ENCODE data around the gene UCK2. TPM values are rescaled to one million over a fixed set of nuclear protein-coding genes. Genes with fewer than 3 reads are reported as not detected.

The UCK2 gene
- total RNA-seq, 1 donor from 2014 or later: 30.3 TPM

GRCh38 chr1:165829888-165830287 is 2.5 kb downstream of the UCK2 start:
- H3K4me1 ChIP-seq: peaks cover 0 to 9% of the 10 kb centered on the region in 2 donors
- no peaks in the 10 kb centered on the region for H3K27me3 ChIP-seq
- H3K27ac ChIP-seq: peak overlapping the region in 1 of 2 donors; percentile 97
- no peaks in the 10 kb centered on the region for H3K9me3 ChIP-seq
- DNase-seq (ENCODE audit: low spot score in 2 of 2): no peak
- H3K4me3 ChIP-seq: no peak overlapping the region
- no peak for TF ChIP-seq CTCF (IDR thresholded peaks at IDR 0.05)
- no peaks in the 10 kb centered on the region for H3K36me3 ChIP-seq
- intact Hi-C loops (cut with DNase I): loop anchor here (2.0 kb wide), 2 partner anchors 133 to 231 kb away; no protein-coding TSS in a partner anchor

- no peak for TF ChIP-seq CTCF (IDR thresholded peaks at IDR 0.05)
- no peak overlapping the region for H3K4me3 ChIP-seq
- H3K36me3 ChIP-seq: no peaks in the 10 kb centered on the region
- intact Hi-C loops (cut with DNase I): no loop called here
- DNase-seq (ENCODE audit: low spot score in 2 of 2): no peak
- no peak overlapping the region for H3K27ac ChIP-seq
- no peaks in the 10 kb centered on the region for H3K9me3 ChIP-seq
- no peaks in the 10 kb centered on the region for H3K27me3 ChIP-seq
- H3K4me1 ChIP-seq: peaks cover 0 to 9% of the 10 kb centered on the region in 2 donors
Observed at GRCh38 chr1:165831146-165831545, 3.7 kb downstream of the UCK2 start.

GRCh38 chr1:165832902-165833301 is 5.5 kb downstream of the UCK2 start:
- Histone ChIP-seq H3K27ac (no peak overlapping the region), H3K4me1 (peaks cover 0 to 7% of the 10 kb centered on the region in 2 donors), H3K36me3 (no peaks in the 10 kb centered on the region), H3K4me3 (no peak overlapping the region), H3K9me3 (no peaks in the 10 kb centered on the region), H3K27me3 (no peaks in the 10 kb centered on the region)
- TF ChIP-seq CTCF (IDR thresholded peaks at IDR 0.05): no peak
- no peak for DNase-seq (ENCODE audit: low spot score in 2 of 2)
- intact Hi-C loops (cut with DNase I): no loop called here

GRCh38 chr1:165833358-165833757 is 5.9 kb downstream of the UCK2 start:
- Histone ChIP-seq H3K27ac (no peak overlapping the region), H3K9me3 (no peaks in the 10 kb centered on the region), H3K27me3 (no peaks in the 10 kb centered on the region), H3K36me3 (no peaks in the 10 kb centered on the region), H3K4me1 (peaks cover 0 to 9% of the 10 kb centered on the region in 2 donors), H3K4me3 (no peak overlapping the region)
- intact Hi-C loops (cut with DNase I): no loop called here
- no peak for TF ChIP-seq CTCF (IDR thresholded peaks at IDR 0.05)
- DNase-seq (ENCODE audit: low spot score in 2 of 2): no peak

- H3K9me3 ChIP-seq: no peaks in the 10 kb centered on the region
- no peak for TF ChIP-seq CTCF (IDR thresholded peaks at IDR 0.05)
- H3K27ac ChIP-seq: no peak overlapping the region
- peaks cover 0 to 9% of the 10 kb centered on the region in 2 donors for H3K4me1 ChIP-seq
- no peaks in the 10 kb centered on the region for H3K27me3 ChIP-seq
- no peak overlapping the region for H3K4me3 ChIP-seq
- no peak for DNase-seq (ENCODE audit: low spot score in 2 of 2)
- no peaks in the 10 kb centered on the region for H3K36me3 ChIP-seq
- intact Hi-C loops (cut with DNase I): no loop called here
Observed at GRCh38 chr1:165834229-165834628, 6.8 kb downstream of the UCK2 start.

- Histone ChIP-seq H3K27me3 (no peaks in the 10 kb centered on the region), H3K4me1 (peaks cover 0 to 5% of the 10 kb centered on the region in 2 donors), H3K36me3 (no peaks in the 10 kb centered on the region), H3K9me3 (no peaks in the 10 kb centered on the region), H3K4me3 (no peak overlapping the region), H3K27ac (no peak overlapping the region)
- intact Hi-C loops (cut with DNase I): no loop called here
- TF ChIP-seq CTCF (IDR thresholded peaks at IDR 0.05): no peak
- no peak for DNase-seq (ENCODE audit: low spot score in 2 of 2)
Observed at GRCh38 chr1:165834881-165835280, 7.5 kb downstream of the UCK2 start.

Data from ascending aorta (tissue), 2 donors.